ENCODE results near the gene DTYMK. TPM values are rescaled to one million over a fixed set of nuclear protein-coding genes. Genes with fewer than 3 reads are reported as not detected.

The DTYMK gene, protein sequence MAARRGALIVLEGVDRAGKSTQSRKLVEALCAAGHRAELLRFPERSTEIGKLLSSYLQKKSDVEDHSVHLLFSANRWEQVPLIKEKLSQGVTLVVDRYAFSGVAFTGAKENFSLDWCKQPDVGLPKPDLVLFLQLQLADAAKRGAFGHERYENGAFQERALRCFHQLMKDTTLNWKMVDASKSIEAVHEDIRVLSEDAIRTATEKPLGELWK
- 10 to 100 TPM; 10.2 to 43.0 (median 19.6) TPM for total RNA-seq

DNA sequence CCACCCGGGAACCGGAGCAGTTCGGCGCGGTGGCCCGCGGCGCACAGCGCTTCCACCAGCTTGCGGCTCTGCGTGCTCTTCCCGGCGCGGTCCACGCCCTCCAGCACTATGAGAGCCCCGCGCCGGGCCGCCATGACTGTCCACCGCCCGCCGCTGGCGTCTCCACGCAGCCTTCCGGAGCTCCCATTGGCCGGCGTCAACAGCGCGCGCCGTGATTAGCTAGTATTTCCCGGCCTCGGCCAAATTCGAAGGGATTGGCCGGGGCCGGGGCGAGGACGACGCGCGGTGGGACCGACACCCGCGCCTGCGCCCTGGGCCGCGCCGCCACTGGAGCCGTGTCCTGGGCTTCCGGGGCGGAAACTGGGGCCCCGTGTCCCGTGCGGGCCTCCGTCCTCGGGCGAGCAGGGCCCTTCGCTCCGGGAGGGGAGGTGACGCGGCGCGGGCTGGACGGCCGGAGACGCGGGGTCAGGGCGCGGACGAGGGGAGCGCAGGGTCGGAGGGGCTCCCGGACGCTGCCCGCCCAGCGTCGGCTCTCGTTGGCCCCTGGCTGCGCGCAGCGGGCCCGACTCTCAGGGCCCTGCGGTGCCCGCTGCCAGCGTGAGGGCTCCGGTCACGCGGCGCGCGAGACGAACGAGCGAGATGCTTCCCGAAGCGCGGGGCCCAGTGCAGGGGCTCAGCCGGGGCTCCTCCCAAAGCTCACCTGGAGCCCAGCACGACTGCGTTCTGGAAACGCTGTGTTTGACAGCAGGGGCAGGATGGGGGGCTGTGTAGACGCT lies at the start of gene DTYMK:
DTYMK (minus strand) TSS at position 166 of the 776 bp plus-strand sequence; CDS start at position 134, 32 bp downstream.
- WGBS, 2 donors = 0% methylated on average over 47 to 59 of the region's 102 CpGs

DNA sequence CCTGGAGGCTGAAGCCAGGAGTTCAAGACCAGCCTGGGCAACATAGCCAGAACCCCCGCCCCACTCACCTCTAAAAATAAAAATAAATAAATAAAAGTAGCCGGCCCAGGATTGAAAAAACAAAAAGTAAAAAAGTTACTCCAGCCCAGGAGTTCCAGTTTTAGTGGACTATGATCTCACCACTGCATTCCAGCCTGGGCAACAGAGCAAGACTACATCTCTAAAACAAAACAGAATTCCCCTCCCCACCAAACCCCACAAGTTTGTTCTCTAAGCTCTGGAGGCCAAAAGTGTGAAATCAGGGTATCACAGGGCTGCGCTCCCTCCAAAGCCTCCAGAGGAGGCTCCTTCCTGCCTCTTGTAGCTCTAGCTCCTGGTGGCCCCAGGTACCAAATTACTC lies 49.5 kb upstream of the DTYMK start:
- H3K4me3 ChIP-seq = no peak overlapping the region
- TF ChIP-seq POLR2AphosphoS5 (IDR thresholded peaks at IDR 0.05) (no peak), POLR2A (IDR thresholded peaks at IDR 0.05) (no peak), EP300 (IDR thresholded peaks at IDR 0.05) (no peak)
- TF ChIP-seq, protein P1, sequence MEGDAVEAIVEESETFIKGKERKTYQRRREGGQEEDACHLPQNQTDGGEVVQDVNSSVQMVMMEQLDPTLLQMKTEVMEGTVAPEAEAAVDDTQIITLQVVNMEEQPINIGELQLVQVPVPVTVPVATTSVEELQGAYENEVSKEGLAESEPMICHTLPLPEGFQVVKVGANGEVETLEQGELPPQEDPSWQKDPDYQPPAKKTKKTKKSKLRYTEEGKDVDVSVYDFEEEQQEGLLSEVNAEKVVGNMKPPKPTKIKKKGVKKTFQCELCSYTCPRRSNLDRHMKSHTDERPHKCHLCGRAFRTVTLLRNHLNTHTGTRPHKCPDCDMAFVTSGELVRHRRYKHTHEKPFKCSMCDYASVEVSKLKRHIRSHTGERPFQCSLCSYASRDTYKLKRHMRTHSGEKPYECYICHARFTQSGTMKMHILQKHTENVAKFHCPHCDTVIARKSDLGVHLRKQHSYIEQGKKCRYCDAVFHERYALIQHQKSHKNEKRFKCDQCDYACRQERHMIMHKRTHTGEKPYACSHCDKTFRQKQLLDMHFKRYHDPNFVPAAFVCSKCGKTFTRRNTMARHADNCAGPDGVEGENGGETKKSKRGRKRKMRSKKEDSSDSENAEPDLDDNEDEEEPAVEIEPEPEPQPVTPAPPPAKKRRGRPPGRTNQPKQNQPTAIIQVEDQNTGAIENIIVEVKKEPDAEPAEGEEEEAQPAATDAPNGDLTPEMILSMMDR (IDR thresholded peaks at IDR 0.05) = no peak
- no peak overlapping the region for H3K27ac ChIP-seq
- DNase-seq (no peak), ATAC-seq (ENCODE audit: low FRiP score in 2 of 2) (no peak)
- WGBS, 2 donors = 85 to 87% methylated on average over 3 of the region's 3 CpGs
- no peaks in the 10 kb centered on the region for H3K27me3 ChIP-seq
- H3K36me3 ChIP-seq = peaks cover 0 to 6% (median 0%) of the 10 kb centered on the region in 4 donors
- no peaks in the 10 kb centered on the region for H3K9me3 ChIP-seq
- peaks cover 16 to 26% (median 19%) of the 10 kb centered on the region in 4 donors for H3K4me1 ChIP-seq

More for the DNA sequence above, at the start of gene DTYMK:
- peak within 1 kb of the TSS; percentile 93 to 99 (median 99) for H3K4me3 ChIP-seq
- DNase-seq (peak; percentile 97 to 100), ATAC-seq (ENCODE audit: low FRiP score in 2 of 2) (peak; percentile 98 to 99)
- no peaks in the 10 kb centered on the region for H3K9me3 ChIP-seq
- peaks cover 20 to 40% (median 25%) of the 10 kb centered on the region in 4 donors for H3K4me1 ChIP-seq
- peak within 1 kb of the TSS; percentile 88 to 95 (median 94) for H3K27ac ChIP-seq
- H3K27me3 ChIP-seq = no peaks in the 10 kb centered on the region
- TF ChIP-seq POLR2AphosphoS5 (IDR thresholded peaks at IDR 0.05) = peak; percentile 94 to 97
- TF ChIP-seq, protein P1 (IDR thresholded peaks at IDR 0.05) = peak in 2 of 6 experiments; percentile 25 to 41
- peak in 1 of 4 donors; percentile 65 for TF ChIP-seq EP300 (IDR thresholded peaks at IDR 0.05)
- peak in 3 of 4 donors; percentile 36 to 94 (median 82) for TF ChIP-seq POLR2A (IDR thresholded peaks at IDR 0.05)
- peaks cover 3 to 36% (median 8%) of the 10 kb centered on the region in 4 donors for H3K36me3 ChIP-seq

DNA sequence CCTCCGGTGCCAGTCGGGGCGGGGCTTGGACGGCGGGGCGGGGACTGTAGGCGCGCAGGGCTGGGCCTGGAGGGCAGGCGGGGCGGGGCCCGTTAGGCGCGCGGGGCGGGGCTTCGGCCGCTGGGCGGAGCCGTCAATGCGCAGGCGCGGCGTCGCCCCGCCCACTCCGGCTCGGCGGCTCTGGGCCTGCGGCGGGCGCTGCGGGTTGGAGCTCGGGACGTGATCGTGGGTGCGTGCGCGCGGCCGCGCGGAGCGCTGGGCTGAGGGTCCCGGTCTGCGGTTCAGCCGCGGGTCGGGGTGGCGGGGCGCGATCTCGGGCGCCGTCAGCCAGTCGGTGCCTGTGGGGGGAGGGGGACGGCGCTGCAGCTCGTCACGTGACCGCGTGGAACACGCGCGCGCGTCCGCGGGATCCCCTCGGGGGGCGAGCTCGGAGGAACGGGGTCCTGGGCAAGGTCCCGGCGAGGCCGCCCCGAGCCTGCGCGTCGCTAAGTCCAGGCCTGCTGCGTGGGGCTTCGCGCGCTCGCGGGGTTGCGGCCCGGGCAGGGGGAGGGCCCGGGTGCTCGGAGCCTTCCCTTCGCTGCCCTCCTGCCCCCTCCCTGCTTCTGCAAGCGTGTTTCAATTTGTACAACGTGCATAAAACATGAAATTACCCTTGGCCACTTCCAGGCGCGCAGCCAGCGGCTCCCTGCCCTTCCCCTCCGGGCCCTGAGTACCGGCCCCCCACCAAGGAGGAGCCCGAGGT lies 48.0 kb upstream of the DTYMK start, which contains the start of gene D2HGDH:
D2HGDH (plus strand) TSS at position 164 of the 742 bp plus-strand sequence. CDS start 595 bp downstream, outside the sequence.
- peak within 1 kb of the TSS; percentile 77 to 92 (median 90) for H3K27ac ChIP-seq
- peaks cover 0 to 6% (median 0%) of the 10 kb centered on the region in 4 donors for H3K36me3 ChIP-seq
- peak; percentile 97 to 100 for DNase-seq
- peaks cover 16 to 22% (median 16%) of the 10 kb centered on the region in 4 donors for H3K4me1 ChIP-seq
- ATAC-seq (ENCODE audit: low FRiP score in 2 of 2) = peak; percentile 95 to 97
- TF ChIP-seq EP300 (IDR thresholded peaks at IDR 0.05) (no peak), POLR2A (IDR thresholded peaks at IDR 0.05) (peak in 2 of 4 donors; percentile 63 to 91), POLR2AphosphoS5 (IDR thresholded peaks at IDR 0.05) (peak; percentile 57 to 67)
- TF ChIP-seq, protein P1 (IDR thresholded peaks at IDR 0.05) = peak in 2 of 6 experiments; percentile 23 to 29
- 0% methylated on average over 15 of the region's 98 CpGs; no CpG with 5 or more reads in 1 of the 2 donors for WGBS, 2 donors
- peak within 1 kb of the TSS; percentile 78 to 100 (median 86) for H3K4me3 ChIP-seq
- no peaks in the 10 kb centered on the region for H3K27me3 ChIP-seq
- no peaks in the 10 kb centered on the region for H3K9me3 ChIP-seq

DNA sequence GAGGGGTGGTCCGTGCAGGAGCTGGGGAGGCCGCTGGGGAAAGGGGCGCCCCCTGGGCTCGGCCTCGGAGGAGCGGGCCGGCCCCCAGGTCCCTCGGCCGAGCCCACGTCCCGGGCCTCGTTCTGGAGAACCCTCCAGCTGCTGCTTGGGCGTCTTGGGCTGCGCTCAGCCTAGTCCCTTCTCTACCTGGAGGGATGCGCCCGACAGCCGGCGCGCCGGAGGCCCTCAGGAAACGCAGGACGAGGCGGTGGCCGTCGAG lies 47.5 kb upstream of the DTYMK start:
- TF ChIP-seq, protein P1 (IDR thresholded peaks at IDR 0.05) = no peak
- TF ChIP-seq POLR2AphosphoS5 (IDR thresholded peaks at IDR 0.05) (no peak), EP300 (IDR thresholded peaks at IDR 0.05) (no peak), POLR2A (IDR thresholded peaks at IDR 0.05) (no peak)
- WGBS, 2 donors = 0% methylated on average over 2 of the region's 25 CpGs; no CpG with 5 or more reads in 1 of the 2 donors
- Histone ChIP-seq H3K27me3 (no peaks in the 10 kb centered on the region), H3K4me1 (peaks cover 16 to 22% (median 16%) of the 10 kb centered on the region in 4 donors), H3K9me3 (no peaks in the 10 kb centered on the region), H3K27ac (peak overlapping the region; percentile 77 to 92 (median 90)), H3K36me3 (peaks cover 0 to 6% (median 0%) of the 10 kb centered on the region in 4 donors), H3K4me3 (peak overlapping the region; percentile 22 to 100 (median 82))
- ATAC-seq (ENCODE audit: low FRiP score in 2 of 2) = peak; percentile 6 to 18
- DNase-seq = no peak

All from upper lobe of left lung (tissue), 6 donors.